Measurements from ENCODE around the gene ZNF181. TPM values are rescaled to one million over a fixed set of nuclear protein-coding genes. Genes with fewer than 3 reads are reported as not detected.
"Not testable (repeated sequence)": the region's sequence is repeated elsewhere in the genome, so short reads cannot be mapped to it uniquely, and the experiment has no call there.

Gene ZNF181
- total RNA-seq = 41.2 TPM

DNA sequence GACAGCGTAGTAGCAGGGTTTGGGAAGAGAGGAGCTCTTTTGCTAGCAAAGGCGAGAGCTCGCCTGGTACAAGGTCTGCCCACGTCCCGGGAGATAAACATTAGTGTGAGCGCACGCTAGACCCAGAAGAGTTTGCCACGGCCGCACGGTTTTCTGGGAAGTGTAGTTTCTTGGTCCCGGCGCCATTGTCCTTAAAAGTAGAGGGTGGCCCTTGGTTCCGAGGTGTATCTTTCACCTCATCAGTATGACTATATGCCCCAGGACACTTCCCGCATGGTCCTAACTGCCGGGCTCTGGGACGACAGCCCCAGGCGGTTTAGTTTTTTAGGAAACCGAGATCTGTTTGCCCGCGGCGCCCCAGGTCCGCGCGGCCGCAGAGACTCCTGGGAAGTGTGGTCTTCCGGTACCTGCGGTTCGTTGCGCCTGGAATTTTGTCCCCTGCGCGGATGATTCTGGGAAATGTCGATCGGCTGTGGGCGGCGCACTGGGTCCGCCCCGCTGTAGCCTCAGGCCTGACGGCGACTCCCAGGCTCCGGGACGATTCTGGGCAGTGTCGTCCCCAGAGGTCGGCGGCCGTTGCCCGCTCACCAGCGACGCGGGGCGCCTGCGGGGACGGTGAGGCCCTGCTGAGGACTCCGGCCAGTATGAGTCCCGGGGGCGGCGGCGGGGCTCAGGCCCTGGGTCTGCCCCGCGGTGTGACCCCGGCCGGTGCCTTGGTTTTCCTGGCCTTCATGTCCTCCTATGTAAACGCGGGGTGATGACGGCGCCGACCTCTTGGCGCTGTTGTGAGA lies at the start of gene ZNF181:
Gene ZNF181, plus strand, starts transcription at position 498 of the 791 bp plus-strand sequence. CDS start 795 bp downstream, outside the sequence.
- DNase-seq (ENCODE audit: low spot score in 2 of 2) (peak; percentile 89 to 90), FAIRE-seq (no peak)

DNA sequence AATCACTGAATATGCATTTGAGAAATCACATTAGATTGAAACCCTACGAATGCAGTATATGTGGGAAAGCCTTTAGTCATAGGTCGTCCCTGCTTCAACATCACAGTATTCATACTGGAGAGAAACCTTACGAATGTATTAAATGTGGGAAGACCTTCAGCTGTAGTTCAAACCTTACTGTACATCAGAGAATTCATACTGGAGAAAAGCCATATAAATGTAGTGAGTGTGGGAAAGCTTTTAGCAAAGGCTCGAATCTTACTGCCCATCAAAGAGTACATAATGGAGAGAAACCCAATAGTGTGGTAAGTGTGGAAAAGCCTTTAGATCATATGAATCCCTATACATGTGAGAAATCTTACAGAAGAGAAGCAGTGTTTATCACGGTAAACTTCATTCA lies 48.8 kb upstream of the ZNF181 start:
- not testable (repeated sequence) for FAIRE-seq; DNase-seq (ENCODE audit: low spot score in 2 of 2)

DNA sequence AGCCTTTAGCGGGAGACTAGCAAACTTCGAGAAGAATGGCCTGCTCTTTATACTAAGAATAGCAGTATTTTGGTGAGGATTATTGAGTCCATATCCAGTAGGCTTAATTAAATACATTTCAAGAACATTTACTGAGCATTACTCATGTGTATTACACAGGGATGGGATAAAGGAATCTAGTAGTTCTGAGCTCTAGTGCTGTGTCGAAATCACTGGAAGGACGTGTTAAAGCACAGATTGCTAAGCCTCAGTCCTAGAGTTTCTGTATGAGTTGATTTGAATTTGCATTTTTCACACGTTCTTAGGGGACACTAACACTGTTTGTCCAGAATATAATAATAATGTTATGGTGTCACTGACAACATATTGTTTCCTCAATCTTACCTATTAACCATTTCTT lies 47.6 kb upstream of the ZNF181 start:
- FAIRE-seq (no peak), DNase-seq (ENCODE audit: low spot score in 2 of 2) (no peak)

DNA sequence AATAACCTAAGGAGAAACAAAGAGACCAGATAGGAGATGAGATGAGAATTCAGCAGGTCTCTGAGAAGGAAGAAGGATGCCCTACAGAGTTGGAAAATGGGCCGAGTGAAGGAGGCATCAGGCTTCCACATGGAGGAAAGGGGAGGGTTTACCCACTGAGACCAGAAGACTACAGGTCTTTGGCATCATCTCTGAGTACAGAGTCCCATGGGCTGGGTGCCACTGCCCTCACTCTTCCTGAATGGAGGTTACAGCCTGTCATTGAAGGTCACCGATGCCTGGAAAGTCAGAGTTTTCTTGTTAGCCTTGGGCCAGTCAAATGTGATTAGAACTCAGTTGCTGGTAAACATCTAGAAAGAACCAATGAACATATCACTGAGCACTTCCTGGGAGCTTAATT lies 46.7 kb upstream of the ZNF181 start:
- FAIRE-seq (no peak), DNase-seq (ENCODE audit: low spot score in 2 of 2) (no peak)

DNA sequence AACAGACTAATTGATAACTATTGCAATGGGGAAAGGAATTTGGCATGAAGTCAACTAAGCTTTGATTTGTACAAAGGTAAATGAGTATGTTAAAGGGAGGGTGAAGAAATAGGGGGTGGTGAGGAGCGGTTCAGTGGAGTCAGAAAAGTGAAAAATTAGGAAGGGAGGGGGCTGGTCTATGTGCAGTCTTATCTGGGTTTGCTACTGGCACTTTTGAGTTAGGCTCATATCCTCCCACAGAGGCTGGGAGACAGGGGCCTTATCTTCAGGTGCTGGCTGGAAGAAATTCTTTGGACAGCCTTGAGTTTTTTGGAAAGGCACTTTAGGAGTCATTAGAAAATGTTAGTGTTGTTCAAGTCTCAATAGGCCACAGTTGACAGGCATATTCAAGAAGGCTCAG lies 45.5 kb upstream of the ZNF181 start:
- FAIRE-seq = no peak
- DNase-seq (ENCODE audit: low spot score in 2 of 2) = no peak

DNA sequence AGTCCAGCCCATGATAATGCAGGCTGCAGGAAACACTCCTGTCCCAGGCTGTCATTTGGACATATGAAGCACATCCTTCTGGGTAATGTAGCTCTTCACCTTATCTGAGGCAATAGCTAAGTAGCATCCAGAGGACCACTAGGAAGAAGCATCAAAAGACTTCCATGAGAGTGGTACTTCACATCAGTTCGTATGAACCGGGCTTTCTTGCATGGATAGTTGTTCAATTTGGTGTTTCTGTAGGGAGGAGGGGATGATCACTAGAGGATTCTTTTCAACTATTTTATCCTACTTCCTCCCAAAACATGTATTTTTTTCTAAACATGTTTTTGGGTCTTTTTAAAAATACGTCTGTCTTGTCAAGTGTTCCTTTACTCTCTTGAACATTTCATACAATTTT lies 43.7 kb upstream of the ZNF181 start:
- FAIRE-seq = no peak

DNA sequence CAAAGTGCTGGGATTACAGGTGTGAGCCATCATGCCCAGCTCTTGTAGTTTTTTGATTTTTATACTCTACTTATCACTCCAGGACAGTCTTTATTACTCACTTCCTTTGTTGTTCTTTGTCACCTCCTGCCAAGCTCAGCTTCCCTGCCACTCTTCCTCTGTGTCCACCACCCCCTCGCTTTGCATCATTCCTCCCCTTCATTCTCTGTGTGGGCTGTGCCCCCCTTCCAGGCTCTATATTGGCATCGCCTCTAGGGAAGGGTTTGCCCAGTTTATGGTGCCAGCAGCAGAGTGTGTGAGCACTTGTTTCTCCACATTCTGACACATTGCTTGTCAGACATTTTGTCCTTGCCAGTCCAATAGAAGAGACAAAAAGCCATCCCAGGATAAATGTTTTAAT lies 41.5 kb upstream of the ZNF181 start:
- DNase-seq (ENCODE audit: low spot score in 2 of 2) (no peak), FAIRE-seq (no peak)

More for the DNA sequence above, 43.7 kb upstream of the ZNF181 start:
- no peak for DNase-seq (ENCODE audit: low spot score in 2 of 2)

DNA sequence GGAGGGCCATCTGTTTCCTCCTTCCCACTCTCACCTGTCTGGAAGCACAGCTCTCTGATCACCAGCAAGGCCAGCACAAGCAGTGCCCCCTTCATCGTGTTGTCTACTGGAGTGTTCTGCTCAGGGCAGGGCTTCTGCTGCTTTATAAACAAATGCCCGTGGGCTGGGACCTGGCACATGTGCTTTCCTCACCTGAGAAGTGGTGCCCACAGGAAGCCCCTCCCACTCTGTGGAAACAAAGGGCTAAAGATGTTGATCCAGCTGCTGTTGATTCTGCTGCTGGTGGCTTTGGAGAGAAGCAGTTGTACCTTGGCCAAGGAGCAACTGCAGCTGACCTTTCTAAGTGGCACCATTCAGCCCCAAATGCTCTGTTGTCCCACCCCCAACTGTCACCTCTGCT lies 26.4 kb upstream of the ZNF181 start:
- DNase-seq (ENCODE audit: low spot score in 2 of 2) (no peak), FAIRE-seq (no peak)

DNA sequence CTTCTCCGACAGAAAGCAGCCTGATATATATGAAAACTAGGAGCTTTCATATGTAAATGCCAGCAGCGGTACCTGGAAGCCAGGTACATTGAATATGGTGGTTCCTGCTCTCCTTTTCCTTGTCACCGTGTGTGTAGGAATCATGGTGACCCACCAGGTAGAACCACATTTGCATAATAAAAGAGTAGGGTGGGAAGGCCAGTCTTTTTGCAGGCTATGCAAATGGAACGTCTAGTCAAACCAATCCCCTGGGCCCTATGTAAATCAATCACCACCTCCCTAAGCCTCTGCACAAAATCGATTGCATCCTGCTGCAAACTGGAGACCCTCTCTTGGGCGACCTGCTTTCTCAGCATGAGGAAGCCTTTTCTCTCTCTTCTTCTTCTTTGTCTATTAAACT lies 22.2 kb upstream of the ZNF181 start:
- no peak for DNase-seq (ENCODE audit: low spot score in 2 of 2)
- no peak for FAIRE-seq

DNA sequence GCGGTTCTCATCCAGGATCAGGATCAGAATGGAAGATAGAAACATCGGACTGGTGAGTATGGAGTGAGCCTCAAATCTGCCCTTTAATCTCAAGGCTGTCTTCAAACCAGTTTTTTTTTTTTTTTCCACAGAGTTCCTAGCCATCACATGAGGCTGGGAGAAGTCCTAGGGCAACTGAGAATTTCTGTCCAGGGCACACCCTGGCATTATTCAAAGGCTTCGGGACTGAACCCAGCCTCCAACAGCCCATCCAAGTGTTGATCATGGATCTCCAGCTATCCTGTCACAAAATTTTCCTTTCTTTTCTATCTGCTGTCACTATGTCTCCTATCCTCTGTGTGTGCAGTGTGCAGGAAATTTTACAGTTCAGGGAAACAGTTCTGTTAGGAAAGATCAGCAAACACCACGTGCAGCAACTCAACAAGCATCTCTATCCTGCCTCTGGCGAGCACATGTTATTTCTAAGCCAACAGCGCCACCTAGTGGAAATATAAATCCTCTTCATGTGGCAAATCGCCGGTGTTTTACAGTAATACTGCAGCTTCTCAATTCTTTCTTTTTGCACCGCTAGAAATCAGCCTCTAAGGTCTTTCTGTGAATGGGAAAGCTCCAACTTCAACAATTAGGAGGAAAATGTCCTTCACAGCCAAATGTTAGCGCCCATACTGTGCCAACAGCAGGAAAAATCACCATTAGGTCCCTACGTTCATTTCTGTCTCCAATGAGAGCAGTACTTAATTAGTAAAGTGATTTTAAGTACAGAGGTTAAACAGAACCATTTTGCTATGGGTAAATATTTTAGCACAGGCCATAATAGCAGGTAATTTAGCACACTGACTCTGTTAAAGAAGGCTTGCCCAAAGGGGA lies 21.4 kb upstream of the ZNF181 start:
- FAIRE-seq = peak; percentile 36

DNA sequence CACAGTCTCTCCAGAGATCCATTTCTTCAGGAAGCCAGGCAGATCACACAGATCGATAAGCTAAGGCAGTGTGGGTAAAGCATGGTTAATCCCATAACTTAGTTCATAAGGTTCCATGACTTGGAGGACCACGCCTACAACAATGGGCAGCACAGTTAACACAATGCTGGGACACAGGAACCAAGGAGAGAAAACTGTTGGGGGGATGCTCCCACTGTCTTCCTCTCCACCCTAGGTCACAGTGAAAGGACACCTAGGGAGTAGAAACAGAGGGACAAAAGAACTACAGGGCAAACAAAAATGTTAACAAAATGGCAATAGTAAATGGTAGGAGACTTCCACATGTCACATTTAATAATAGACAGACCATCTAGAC lies 20.8 kb upstream of the ZNF181 start:
- DNase-seq (ENCODE audit: low spot score in 2 of 2) (no peak), FAIRE-seq (no peak)

More for the DNA sequence above, 21.4 kb upstream of the ZNF181 start:
- peak; percentile 34 to 43 for DNase-seq (ENCODE audit: low spot score in 2 of 2)

DNA sequence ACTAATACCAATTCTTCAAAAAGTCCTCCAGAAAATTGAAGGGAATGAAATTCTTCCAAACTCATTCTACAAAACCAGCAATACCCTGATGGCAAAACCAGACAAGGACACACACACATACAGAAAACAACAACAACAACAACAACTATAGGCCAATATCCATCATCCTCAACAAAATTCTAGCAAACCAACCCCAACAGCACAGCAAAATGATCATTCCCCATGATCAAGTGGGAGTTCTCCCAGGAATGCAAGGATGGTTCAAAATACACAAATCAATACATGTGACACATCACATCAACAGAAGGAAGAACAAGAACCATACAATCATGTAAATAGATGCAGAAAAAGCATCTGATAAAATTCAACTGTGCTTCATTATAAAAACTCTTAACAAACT lies 18.7 kb upstream of the ZNF181 start:
- FAIRE-seq = no peak

DNA sequence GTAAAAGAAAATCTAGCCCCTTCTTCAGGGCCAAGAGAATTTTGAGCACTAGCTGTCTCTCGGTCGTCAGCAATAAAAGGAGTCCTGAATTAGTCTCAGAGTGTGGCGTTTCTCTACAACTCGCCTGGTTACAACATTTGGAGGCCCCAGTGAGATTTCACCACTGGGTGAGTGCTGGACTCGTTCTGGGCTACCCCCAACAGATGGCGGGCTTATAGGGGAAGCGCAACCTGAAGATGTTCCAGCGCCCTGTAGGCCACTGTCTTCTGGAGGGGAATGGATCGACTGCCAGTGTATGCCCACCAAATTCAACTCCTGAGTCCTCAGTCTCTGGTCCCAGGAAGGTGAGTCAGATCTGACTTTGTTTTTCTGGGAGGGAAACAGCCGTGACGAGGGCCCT lies 11.7 kb upstream of the ZNF181 start:
- no peak for DNase-seq (ENCODE audit: low spot score in 2 of 2)
- FAIRE-seq = no peak

More for the DNA sequence above, 18.7 kb upstream of the ZNF181 start:
- DNase-seq (ENCODE audit: low spot score in 2 of 2) = no peak

DNA sequence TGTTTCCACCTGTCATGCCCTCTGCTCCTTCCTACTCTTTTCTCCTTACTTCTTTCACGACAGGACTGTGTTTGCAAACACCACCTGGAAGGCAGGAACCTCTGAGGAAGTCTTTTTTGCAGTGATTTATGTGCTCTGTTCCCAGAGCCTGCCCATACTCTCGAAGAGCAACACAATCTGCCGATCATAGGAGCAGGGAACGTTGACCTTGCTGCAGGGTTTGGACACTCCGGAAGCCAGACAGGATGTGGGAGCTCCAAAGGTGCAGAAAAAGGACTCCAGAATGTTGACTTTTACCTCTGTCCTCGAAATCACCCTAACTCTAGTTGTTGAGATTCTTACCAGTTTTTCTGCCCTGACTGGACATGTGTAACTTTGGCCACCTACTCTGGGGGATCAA lies 8.6 kb upstream of the ZNF181 start:
- FAIRE-seq (no peak), DNase-seq (ENCODE audit: low spot score in 2 of 2) (no peak)

DNA sequence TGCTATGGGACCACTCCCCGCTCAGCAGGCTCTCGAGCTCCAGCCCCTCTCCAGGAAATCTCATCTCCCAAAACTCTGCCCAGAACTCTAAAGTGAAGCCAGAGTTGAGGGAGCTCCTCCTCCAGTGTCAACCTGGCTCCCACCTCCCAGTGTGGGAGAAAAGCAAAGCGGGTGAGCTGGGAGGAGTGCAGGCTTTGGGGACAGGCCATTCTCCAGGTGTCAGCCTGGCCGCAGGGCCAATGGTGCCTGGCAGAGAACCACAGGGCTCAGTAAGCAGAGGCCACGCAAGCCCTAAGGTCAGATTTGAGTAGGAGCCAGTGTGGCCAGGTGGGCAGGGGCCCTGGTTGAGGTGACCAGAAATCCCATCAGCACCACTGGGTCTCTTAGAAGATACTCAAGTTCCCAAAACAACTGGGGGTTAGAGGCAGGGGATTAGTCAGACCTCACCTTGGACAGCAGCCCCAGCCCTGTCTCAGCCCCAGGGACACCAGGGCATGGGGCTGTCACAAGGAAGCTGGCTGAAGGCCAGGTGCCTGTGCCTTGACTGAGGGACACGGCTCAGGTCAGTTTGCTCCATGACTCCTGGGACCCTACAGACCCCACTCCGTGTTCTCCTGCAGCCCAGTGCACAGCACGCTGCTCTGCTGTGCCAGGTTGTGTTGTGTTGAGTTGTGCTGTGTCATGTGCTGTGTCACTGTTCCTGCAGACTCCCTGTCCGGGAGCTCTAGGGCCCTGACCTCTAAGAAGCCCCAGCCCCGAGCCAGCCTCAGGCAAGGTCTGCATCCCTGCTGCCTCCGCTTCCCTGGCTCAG lies 2.8 kb upstream of the ZNF181 start:
- no peak for FAIRE-seq
- DNase-seq (ENCODE audit: low spot score in 2 of 2) = no peak

DNA sequence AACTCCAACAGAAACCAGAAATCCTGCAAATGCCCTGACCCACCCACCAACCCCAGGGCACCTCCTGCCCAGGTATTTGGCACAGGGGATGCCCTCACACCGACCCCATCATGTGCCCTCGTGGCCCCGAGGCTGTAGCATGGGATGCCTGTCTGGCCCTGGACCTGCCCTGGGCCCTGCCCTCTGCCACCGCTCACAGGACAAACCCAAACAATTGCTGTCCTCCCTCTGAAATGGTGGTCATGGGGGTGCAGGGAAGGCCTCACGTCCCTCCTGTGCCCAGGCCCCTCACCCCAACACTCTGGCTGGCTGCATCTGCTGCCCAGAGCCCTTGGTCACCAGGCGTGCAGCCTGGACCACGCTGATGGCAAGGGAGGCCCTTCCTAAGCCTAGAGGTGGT lies 2.1 kb upstream of the ZNF181 start:
- DNase-seq (ENCODE audit: low spot score in 2 of 2) (no peak), FAIRE-seq (no peak)

DNA sequence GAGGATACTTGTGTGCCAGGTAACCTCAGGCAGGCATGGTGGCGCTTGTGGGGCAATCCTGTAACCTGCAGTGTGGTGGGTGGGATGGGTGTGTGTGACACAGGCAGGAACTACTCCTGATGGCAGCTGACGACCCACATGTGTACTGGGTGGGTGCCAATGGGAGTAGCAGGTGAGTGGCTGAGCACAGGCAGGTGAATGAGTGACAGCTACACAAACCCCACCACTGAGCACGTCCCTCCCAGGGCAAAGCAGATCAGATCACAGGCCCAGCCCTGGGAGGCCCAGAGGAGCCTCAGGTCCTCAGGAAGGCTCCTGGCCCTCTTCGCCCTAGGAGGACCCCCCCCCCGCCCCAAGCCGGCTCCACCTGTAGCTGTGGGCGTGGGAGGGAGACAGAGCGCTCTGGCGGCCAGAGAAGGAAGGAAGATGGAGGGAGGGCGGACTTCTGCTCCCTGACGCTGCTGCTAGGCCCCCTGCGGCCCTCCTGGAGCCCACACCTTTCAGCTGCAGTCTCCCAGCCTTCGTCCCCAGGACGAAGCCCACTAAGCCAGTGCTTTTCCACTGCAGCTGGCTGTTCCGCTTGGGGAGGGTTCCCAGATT lies 1.3 kb upstream of the ZNF181 start:
- peak in 1 of 2 donors; percentile 16 for DNase-seq (ENCODE audit: low spot score in 2 of 2)
- no peak for FAIRE-seq

DNA sequence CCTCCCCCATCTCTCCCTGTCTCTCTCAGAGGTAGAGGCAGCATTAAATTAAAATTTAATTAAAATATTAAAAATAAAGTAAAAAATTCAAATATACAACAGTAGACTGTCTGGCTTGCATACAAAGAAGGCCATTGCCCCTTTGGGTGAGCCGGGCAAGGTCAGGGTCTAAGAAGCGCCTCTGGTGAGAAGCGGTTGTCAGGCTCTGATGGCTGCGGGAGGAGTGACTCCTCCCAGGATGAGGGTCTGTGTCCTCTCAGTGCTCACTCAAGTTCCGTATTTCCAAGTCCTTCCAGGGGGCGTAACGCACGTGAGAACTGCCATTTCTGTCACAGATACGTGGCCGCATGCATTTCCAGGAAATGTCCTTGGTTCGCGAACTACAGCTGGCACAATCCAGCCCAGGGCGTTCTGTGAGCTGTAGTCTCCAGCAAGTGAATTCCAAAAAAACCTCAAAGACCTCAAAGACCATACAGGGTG lies 737 bp upstream of the ZNF181 start:
- no peak for DNase-seq (ENCODE audit: low spot score in 2 of 2)
- FAIRE-seq = no peak

DNA sequence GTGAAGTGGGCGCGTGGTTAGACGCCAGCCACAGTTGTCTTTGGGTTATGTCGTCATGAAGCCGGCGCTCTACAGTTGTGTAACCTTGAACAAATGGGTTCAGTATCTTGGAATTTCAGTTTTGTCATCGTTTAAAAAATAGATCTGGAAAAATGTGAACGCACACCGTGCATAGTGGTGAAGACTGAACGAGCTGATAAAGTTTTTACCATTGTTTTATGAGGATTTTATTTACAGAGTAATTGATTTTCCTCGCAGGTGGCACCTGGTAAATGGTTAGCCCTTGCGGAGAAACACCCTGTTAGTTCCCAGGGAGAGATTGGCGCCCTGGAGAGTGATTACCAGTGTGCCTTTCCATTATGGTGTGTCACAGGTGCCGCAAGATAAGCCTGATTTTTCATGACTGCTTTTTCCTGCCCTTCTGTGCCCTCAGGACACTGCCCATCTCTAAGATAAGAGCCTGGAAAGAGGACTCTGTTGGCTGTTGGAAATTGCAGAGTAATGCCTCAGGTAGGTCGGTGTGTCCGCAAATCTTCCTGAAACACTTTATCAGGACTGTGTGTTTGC lies 577 bp downstream of the ZNF181 start:
- no peak for FAIRE-seq
- no peak for DNase-seq (ENCODE audit: low spot score in 2 of 2)
